Neuronal stem cell (in vitro differentiated cells): ENCODE results near the gene TRIM69.

Experiments
- DNase-seq: peaks from one replicate; pipeline ENCODE4 v3.0.0-alpha.2; 2013; ENCODE audit warnings: low spot score
- H2AFZ ChIP-seq: one replicate; pipeline ENCODE4 v1.6.1; 2013; ENCODE audit warnings: mild to moderate bottlenecking, low read length, inconsistent platforms
- H2AK5ac ChIP-seq: 2 replicates; pipeline ENCODE4 v1.6.1; 2013; ENCODE audit warnings: low read depth, mild to moderate bottlenecking, inconsistent platforms, low read length, moderate library complexity, mixed read lengths
- H2BK120ac ChIP-seq: 2 replicates; pipeline ENCODE4 v1.6.1; 2013; ENCODE audit warnings: low read depth, mild to moderate bottlenecking, inconsistent platforms, low read length, moderate library complexity, mixed read lengths
- H2BK12ac ChIP-seq: one replicate; pipeline ENCODE4 v1.6.1; 2013; ENCODE audit warnings: low read length, inconsistent platforms
- H2BK15ac ChIP-seq: 2 replicates; pipeline ENCODE4 v1.6.1; 2013; ENCODE audit warnings: mild to moderate bottlenecking, low read length, inconsistent platforms, mixed read lengths
- H2BK5ac ChIP-seq: one replicate; pipeline ENCODE4 v1.6.1; 2013; ENCODE audit warnings: inconsistent platforms, mild to moderate bottlenecking, low read length, moderate library complexity
- H3K14ac ChIP-seq: one replicate; pipeline ENCODE4 v1.6.1; 2013; ENCODE audit warnings: low read length, inconsistent platforms
- H3K18ac ChIP-seq: 2 replicates; pipeline ENCODE4 v1.6.1; 2013; ENCODE audit warnings: low read length, inconsistent platforms
- H3K23ac ChIP-seq: 2 replicates; pipeline ENCODE4 v1.6.1; 2013; ENCODE audit warnings: low read depth, mild to moderate bottlenecking, mixed read lengths, low read length, inconsistent platforms; ENCODE audit not compliant: poor library complexity
- H3K27ac ChIP-seq: replicated peaks from 3 replicates; pipeline ENCODE4 v1.5.1; 2013; ENCODE audit warnings: low read length, inconsistent platforms
- H3K27me3 ChIP-seq, 3 experiments: 2 replicates each; pipeline ENCODE4 v1.6.1; 2013; ENCODE audit warnings: low read length in 3 of 3, mild to moderate bottlenecking in 2 of 3, inconsistent platforms in 1 of 3, low read depth in 1 of 3, mixed read lengths in 1 of 3, moderate library complexity in 1 of 3; ENCODE audit not compliant: control insufficient read depth in 3 of 3, insufficient read depth in 3 of 3
- H3K36me3 ChIP-seq, 2 donors: replicated peaks in 1 of 2; 2 replicates each; pipeline ENCODE4 v1.6.1; 2013; ENCODE audit warnings: low read length in 2 of 2; ENCODE audit not compliant: control insufficient read depth in 2 of 2, insufficient read depth in 2 of 2
- H3K4ac ChIP-seq: 2 replicates; pipeline ENCODE4 v1.6.1; 2013; ENCODE audit warnings: inconsistent platforms, mild to moderate bottlenecking, low read length, moderate library complexity
- H3K4me1 ChIP-seq, 2 donors: 1 replicate in 1 of 2; 2 replicates in 1 of 2; pipeline ENCODE4 v1.6.1; 2013; ENCODE audit warnings: low read length in 2 of 2, low read depth in 1 of 2; ENCODE audit not compliant: control insufficient read depth in 2 of 2, insufficient read depth in 1 of 2
- H3K4me2 ChIP-seq: one replicate; pipeline ENCODE4 v1.6.1; 2013; ENCODE audit warnings: mild to moderate bottlenecking, low read length, inconsistent platforms; ENCODE audit not compliant: insufficient read depth, poor library complexity, severe bottlenecking
- H3K4me3 ChIP-seq, 2 donors: 2 replicates each; pipeline ENCODE4 v1.5.1; 2013; ENCODE audit warnings: low read length in 2 of 2, mild to moderate bottlenecking in 2 of 2, inconsistent platforms in 1 of 2, moderate library complexity in 1 of 2
- H3K79me1 ChIP-seq: one replicate; pipeline ENCODE4 v1.6.1; 2013; ENCODE audit warnings: low read depth, mild to moderate bottlenecking, inconsistent platforms, low read length, moderate library complexity
- H3K9ac ChIP-seq: one replicate; pipeline ENCODE4 v1.6.1; 2013; ENCODE audit warnings: mild to moderate bottlenecking, low read depth, low read length, inconsistent platforms; ENCODE audit not compliant: poor library complexity
- H3K9me3 ChIP-seq, 2 donors: replicated peaks in 1 of 2; 2 replicates each; pipeline versions ENCODE3 to v1.6.1; 2013; ENCODE audit warnings: low read length in 2 of 2, mild to moderate bottlenecking in 2 of 2, inconsistent platforms in 1 of 2, low read depth in 1 of 2, mixed read lengths in 1 of 2, moderate library complexity in 1 of 2; ENCODE audit not compliant: control insufficient read depth in 2 of 2, insufficient read depth in 1 of 2
- H4K8ac ChIP-seq: one replicate; pipeline ENCODE4 v1.6.1; 2013; ENCODE audit warnings: low read depth, mild to moderate bottlenecking, inconsistent platforms, low read length, moderate library complexity
- H4K91ac ChIP-seq: one replicate; pipeline ENCODE4 v1.6.1; 2013; ENCODE audit warnings: low read length, low read depth, mild to moderate bottlenecking, inconsistent platforms; ENCODE audit not compliant: poor library complexity
- WGBS, 2 donors: extraction: QIAGEN DNeasy Blood & Tissue Kit; methylation state at CpG; one replicate each; pipeline ENCODE4 v1.1.7; 2013; ENCODE audit warnings: missing lambda C conversion rate in 2 of 2, mixed read lengths in 1 of 2; ENCODE audit not compliant: insufficient read length in 2 of 2, insufficient replicate concordance in 1 of 2; ENCODE audit errors: extremely low coverage in 2 of 2; 5-methylcytosine and 5-hydroxymethylcytosine counted together

TRIM69 gene

GRCh38 chr15:44794072-44794471 lies 57.7 kb downstream of the TRIM69 start:
- H2BK15ac ChIP-seq, result no peak overlapping the region
- H4K91ac ChIP-seq, result no peak overlapping the region
- no peak overlapping the region for H3K4me2 ChIP-seq
- no peaks in the 10 kb centered on the region for H3K4me1 ChIP-seq
- no peaks in the 10 kb centered on the region for H3K79me1 ChIP-seq
- H3K4ac ChIP-seq, result no peak overlapping the region
- no peak overlapping the region for H3K14ac ChIP-seq
- H2BK120ac ChIP-seq, result no peak overlapping the region
- H2BK12ac ChIP-seq, result no peak overlapping the region
- no peak overlapping the region for H2AK5ac ChIP-seq
- H2AFZ ChIP-seq, result no peak overlapping the region
- no CpG with 5 or more reads among the region's 1 CpG for WGBS, 2 donors
- no peak overlapping the region for H3K27ac ChIP-seq
- H3K9me3 ChIP-seq, result no peaks in the 10 kb centered on the region
- H4K8ac ChIP-seq, result no peak overlapping the region
- DNase-seq, result no peak
- no peak overlapping the region for H2BK5ac ChIP-seq
- H3K23ac ChIP-seq, result no peak overlapping the region
- H3K4me3 ChIP-seq, result no peak overlapping the region
- no peaks in the 10 kb centered on the region for H3K36me3 ChIP-seq
- H3K27me3 ChIP-seq, result peaks cover 0 to 11% (median 0%) of the 10 kb centered on the region in 3 experiments
- no peak overlapping the region for H3K9ac ChIP-seq
- H3K18ac ChIP-seq, result no peak overlapping the region

GRCh38 chr15:44796508-44796907 lies 60.2 kb downstream of the TRIM69 start:
- Histone ChIP-seq H2BK15ac (no peak overlapping the region), H3K4me1 (no peaks in the 10 kb centered on the region), H3K36me3 (no peaks in the 10 kb centered on the region), H4K8ac (no peak overlapping the region), H3K18ac (no peak overlapping the region), H2BK5ac (no peak overlapping the region), H3K27ac (no peak overlapping the region), H3K23ac (no peak overlapping the region), H3K27me3 (peaks cover 0 to 3% (median 0%) of the 10 kb centered on the region in 3 experiments), H3K79me1 (no peaks in the 10 kb centered on the region), H2AFZ (no peak overlapping the region), H3K9ac (no peak overlapping the region), H2BK120ac (no peak overlapping the region), H3K9me3 (no peaks in the 10 kb centered on the region), H3K4ac (no peak overlapping the region), H3K4me3 (no peak overlapping the region), H2BK12ac (no peak overlapping the region), H4K91ac (no peak overlapping the region), H3K14ac (no peak overlapping the region), H2AK5ac (no peak overlapping the region), H3K4me2 (no peak overlapping the region)
- no CpG with 5 or more reads among the region's 1 CpG for WGBS, 2 donors
- no peak for DNase-seq

GRCh38 chr15:44798826-44799225 lies 62.5 kb downstream of the TRIM69 start:
- DNase-seq, result no peak
- no peak overlapping the region for H2BK12ac ChIP-seq
- H3K14ac ChIP-seq, result no peak overlapping the region
- H4K91ac ChIP-seq, result no peak overlapping the region
- no peaks in the 10 kb centered on the region for H3K36me3 ChIP-seq
- H4K8ac ChIP-seq, result no peak overlapping the region
- no peak overlapping the region for H2AFZ ChIP-seq
- H3K18ac ChIP-seq, result no peak overlapping the region
- H2BK15ac ChIP-seq, result no peak overlapping the region
- H3K27me3 ChIP-seq, result peaks cover 0 to 9% (median 0%) of the 10 kb centered on the region in 3 experiments
- H2BK5ac ChIP-seq, result no peak overlapping the region
- H3K9ac ChIP-seq, result no peak overlapping the region
- H3K4me1 ChIP-seq, result no peaks in the 10 kb centered on the region
- no peaks in the 10 kb centered on the region for H3K79me1 ChIP-seq
- H2BK120ac ChIP-seq, result no peak overlapping the region
- H3K23ac ChIP-seq, result no peak overlapping the region
- no peak overlapping the region for H3K27ac ChIP-seq
- H3K9me3 ChIP-seq, result no peaks in the 10 kb centered on the region
- H3K4ac ChIP-seq, result no peak overlapping the region
- no CpG with 5 or more reads among the region's 3 CpGs for WGBS, 2 donors
- no peak overlapping the region for H2AK5ac ChIP-seq
- H3K4me2 ChIP-seq, result no peak overlapping the region
- no peak overlapping the region for H3K4me3 ChIP-seq

GRCh38 chr15:44801364-44801763 lies 65.0 kb downstream of the TRIM69 start:
- Histone ChIP-seq H3K36me3 (no peaks in the 10 kb centered on the region), H3K14ac (no peak overlapping the region), H3K79me1 (no peaks in the 10 kb centered on the region), H2AK5ac (no peak overlapping the region), H3K4me2 (no peak overlapping the region), H4K8ac (no peak overlapping the region), H3K9ac (no peak overlapping the region), H3K9me3 (no peaks in the 10 kb centered on the region), H3K27ac (no peak overlapping the region), H3K27me3 (peaks cover 0 to 28% (median 0%) of the 10 kb centered on the region in 3 experiments), H3K4me1 (no peaks in the 10 kb centered on the region), H2AFZ (no peak overlapping the region), H2BK5ac (no peak overlapping the region), H2BK120ac (no peak overlapping the region), H3K4ac (no peak overlapping the region), H2BK12ac (no peak overlapping the region), H3K4me3 (no peak overlapping the region), H3K18ac (no peak overlapping the region), H3K23ac (no peak overlapping the region), H4K91ac (no peak overlapping the region), H2BK15ac (no peak overlapping the region)
- no CpG with 5 or more reads among the region's 5 CpGs for WGBS, 2 donors
- DNase-seq, result no peak
